ENCODE measurements around the gene CDC20B.

CDC20B gene

DNA sequence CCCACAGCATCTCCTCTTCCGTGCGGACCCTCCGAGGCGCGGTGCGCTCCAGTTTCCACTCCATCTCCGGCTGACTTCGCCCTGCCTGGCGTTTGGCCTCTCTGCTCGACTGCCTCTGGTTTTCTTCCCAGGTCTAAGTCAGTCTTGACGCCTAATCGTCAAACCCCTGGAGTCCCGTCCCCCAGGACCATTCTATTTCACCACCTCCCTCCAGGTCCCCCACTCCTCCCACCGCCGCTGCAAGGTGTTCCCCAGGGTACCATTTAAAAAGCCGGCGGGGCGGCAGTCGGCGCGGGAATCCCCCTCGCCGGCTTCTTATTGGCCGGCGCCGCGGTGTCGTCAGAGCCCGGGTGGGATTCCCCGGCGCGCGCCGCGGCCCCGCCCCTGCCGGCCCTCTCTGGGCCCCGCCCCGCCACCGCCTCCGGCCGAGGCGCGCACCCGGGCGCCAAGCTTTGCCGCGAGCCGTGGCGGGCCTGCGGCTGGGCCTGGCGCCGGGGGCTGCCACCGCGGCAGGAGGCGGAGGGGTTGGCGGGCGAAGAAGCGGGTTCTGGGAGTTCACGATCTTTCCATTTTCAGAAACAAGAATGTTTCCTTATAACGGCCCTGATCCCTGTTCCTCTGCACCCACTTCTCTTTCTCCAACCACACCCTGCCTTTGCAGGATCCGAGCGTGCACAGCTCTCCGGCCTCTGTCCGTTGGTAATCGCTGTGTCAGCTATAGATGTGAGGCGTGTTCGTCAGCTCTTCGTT lies at the start of gene CDC20B:
Gene CDC20B, minus strand, starts transcription at position 241 of the 750 bp plus-strand sequence. Its CDS starts 177 bp downstream, at position 64.
- peak; percentile 56 to 69 for DNase-seq (ENCODE audit: extremely low read depth in 1 of 2, low read depth in 1 of 2)

GRCh38 chr5:55222092-55222984 lies 49.4 kb upstream of the CDC20B start:
- no peak for DNase-seq (ENCODE audit: extremely low read depth in 1 of 2, low read depth in 1 of 2)

GRCh38 chr5:55220433-55221185 lies 47.6 kb upstream of the CDC20B start:
- no peak for DNase-seq (ENCODE audit: extremely low read depth in 1 of 2, low read depth in 1 of 2)

- no peak for DNase-seq (ENCODE audit: extremely low read depth in 1 of 2, low read depth in 1 of 2)
Measured at GRCh38 chr5:55219770-55220169, 46.8 kb upstream of the CDC20B start.

- no peak for DNase-seq (ENCODE audit: extremely low read depth in 1 of 2, low read depth in 1 of 2)
Measured at GRCh38 chr5:55218967-55219366, 46.0 kb upstream of the CDC20B start.

DNA sequence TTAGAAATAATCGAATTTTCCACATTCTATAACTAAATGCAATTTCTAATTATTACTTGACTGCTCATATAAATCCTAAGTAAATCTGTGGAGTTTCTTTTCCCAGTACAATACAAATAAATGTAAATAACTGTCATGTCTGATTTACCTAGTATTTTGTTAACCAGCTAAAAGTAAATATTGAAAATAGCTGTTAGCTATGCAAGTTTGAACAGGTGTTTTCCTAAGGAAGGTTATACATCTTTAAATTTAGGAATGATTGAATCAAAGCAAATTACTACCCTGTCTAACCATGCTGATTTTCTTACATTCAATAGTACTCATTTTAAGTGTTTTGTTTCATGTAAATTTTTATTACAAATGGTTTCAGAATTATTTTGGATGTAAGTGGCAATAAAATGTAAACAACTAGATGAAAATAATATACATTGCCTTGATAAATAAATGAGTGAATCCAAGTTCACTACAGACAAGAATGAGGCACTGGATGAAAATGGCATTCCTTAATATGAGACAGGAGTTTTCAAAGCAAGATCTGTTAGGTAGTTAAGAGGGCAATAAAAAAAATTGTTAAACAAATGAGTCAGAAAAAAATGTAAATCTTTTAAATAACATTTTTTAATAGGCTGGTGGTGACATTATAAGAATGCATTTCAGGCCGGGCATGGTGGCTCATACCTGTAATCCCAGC lies 38.4 kb upstream of the CDC20B start:
- no peak for DNase-seq (ENCODE audit: extremely low read depth in 1 of 2, low read depth in 1 of 2)

- DNase-seq (ENCODE audit: extremely low read depth in 1 of 2, low read depth in 1 of 2), result no peak
Measured at GRCh38 chr5:55205001-55205400, 32.0 kb upstream of the CDC20B start.

- DNase-seq (ENCODE audit: extremely low read depth in 1 of 2, low read depth in 1 of 2), result no peak
Measured at GRCh38 chr5:55191165-55191564, 18.2 kb upstream of the CDC20B start.

- DNase-seq (ENCODE audit: extremely low read depth in 1 of 2, low read depth in 1 of 2), result no peak
Measured at GRCh38 chr5:55188656-55189540, 15.9 kb upstream of the CDC20B start.

GRCh38 chr5:55187370-55187769 lies 14.4 kb upstream of the CDC20B start:
- DNase-seq (ENCODE audit: extremely low read depth in 1 of 2, low read depth in 1 of 2), result no peak

GRCh38 chr5:55180016-55180415 lies 7.0 kb upstream of the CDC20B start:
- no peak for DNase-seq (ENCODE audit: extremely low read depth in 1 of 2, low read depth in 1 of 2)

GRCh38 chr5:55177078-55177477 lies 4.1 kb upstream of the CDC20B start:
- no peak for DNase-seq (ENCODE audit: extremely low read depth in 1 of 2, low read depth in 1 of 2)

DNA sequence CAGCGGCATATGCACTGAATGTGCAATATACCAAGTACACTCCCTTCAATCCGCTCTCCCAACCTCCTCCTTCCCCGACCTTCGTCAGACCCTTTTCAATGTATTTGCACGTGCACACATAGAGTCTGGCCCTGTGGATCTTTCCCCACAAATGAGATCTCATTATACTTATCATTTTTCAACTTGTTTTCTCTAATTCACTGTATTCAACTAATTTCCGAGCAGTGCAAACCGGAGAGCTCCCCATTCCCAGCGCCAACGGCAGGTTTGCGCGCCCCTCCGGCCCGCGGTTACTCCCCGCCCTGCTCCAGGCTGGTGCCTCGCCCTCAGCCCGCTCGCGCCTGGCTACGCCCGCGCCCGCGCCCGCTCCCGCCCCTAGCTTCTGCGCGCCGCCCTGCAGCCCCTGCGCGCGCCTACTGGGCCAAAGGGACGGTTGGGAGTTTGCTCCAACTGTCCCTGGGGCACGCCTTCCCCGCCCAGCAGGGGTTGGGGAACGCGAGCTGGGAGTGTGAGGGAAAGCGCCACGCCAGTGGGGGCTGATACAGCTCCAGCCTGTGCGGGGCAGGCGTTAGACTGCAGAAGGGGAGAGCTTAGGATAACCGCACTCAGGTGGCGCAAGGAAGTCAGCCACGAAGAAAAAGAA lies 3.3 kb upstream of the CDC20B start:
- peak in 1 of 2 donors; percentile 10 for DNase-seq (ENCODE audit: extremely low read depth in 1 of 2, low read depth in 1 of 2)

DNA sequence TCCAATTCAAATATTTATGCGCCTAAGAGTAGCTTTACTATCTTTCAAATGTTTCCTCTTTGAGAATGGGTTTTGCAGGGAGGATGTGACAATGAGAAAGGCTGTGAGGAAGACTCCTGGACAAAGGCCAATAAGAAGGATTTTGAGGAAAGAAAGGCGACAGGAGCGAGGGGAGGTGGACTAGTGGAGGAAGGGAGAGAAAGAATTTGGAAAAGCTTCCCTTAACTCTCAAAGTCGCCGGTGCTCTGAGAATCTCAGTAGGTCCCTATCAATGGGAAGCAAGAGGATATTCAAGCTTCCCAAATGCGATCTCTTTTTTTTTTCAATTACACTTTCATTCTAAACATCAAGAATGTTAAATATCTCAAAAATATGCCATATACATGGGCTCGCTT lies 2.8 kb upstream of the CDC20B start:
- DNase-seq (ENCODE audit: extremely low read depth in 1 of 2, low read depth in 1 of 2), result no peak

GRCh38 chr5:55173687-55174230 lies 782 bp upstream of the CDC20B start:
- no peak for DNase-seq (ENCODE audit: extremely low read depth in 1 of 2, low read depth in 1 of 2)

- DNase-seq (ENCODE audit: extremely low read depth in 1 of 2, low read depth in 1 of 2), result peak; percentile 20 to 28
Measured at GRCh38 chr5:55172051-55172899, 702 bp downstream of the CDC20B start.

DNA sequence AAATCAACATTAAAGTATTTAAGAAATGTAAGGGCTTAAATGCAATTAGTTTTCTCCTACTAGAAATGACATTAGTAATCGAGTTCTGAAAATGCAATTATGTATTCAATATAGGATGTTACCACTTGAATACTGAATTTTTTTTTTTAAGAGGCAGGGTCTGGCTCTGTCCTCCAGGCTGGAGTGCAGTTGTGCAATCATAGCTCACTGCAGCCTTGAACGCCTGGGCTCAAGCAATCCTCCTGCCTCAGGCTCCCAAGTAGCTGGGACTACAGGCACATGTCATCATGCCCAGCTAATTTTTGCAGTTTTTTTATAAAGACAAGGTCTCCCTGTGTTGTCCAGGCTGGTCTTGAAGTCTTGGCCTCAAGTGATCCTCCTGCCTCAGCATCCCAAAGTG lies 1.5 kb downstream of the CDC20B start:
- no peak for DNase-seq (ENCODE audit: extremely low read depth in 1 of 2, low read depth in 1 of 2)

- DNase-seq (ENCODE audit: extremely low read depth in 1 of 2, low read depth in 1 of 2), result no peak
Measured at GRCh38 chr5:55162666-55163065, 10.3 kb downstream of the CDC20B start.
